Liver (tissue), 9 donors: ENCODE data around the gene RNF214. TPM values are rescaled to one million over a fixed set of nuclear protein-coding genes. Genes with fewer than 3 reads are reported as not detected.

Source experiments
- DNase-seq: peaks from one replicate; pipeline ENCODE4 v3.0.0-alpha.2; 2017; ENCODE audit warnings: low spot score
- H3K27ac ChIP-seq, 2 donors: one replicate each; pipeline ENCODE4 v1.7.0; 2013; ENCODE audit warnings: inconsistent platforms in 2 of 2, low read length in 2 of 2, control low read depth in 1 of 2, low read depth in 1 of 2, mild to moderate bottlenecking in 1 of 2
- H3K27me3 ChIP-seq, 4 donors: one replicate each; pipeline versions ENCODE4 v1.6.1 to v1.7.0; 2013; ENCODE audit warnings: low read length in 3 of 4, inconsistent platforms in 1 of 4, mild to moderate bottlenecking in 1 of 4, moderate library complexity in 1 of 4; ENCODE audit not compliant: control insufficient read depth in 4 of 4, insufficient read depth in 4 of 4
- H3K36me3 ChIP-seq, 4 donors: one replicate each; pipeline versions ENCODE4 v1.6.1 to v1.7.0; 2013; ENCODE audit warnings: low read length in 3 of 4, mild to moderate bottlenecking in 3 of 4, low read depth in 1 of 4, moderate library complexity in 1 of 4; ENCODE audit not compliant: control insufficient read depth in 4 of 4, insufficient read depth in 3 of 4
- H3K4me1 ChIP-seq, 4 donors: one replicate each; pipeline versions ENCODE4 v1.6.1 to v1.7.0; 2013; ENCODE audit warnings: low read length in 3 of 4, mild to moderate bottlenecking in 3 of 4, moderate library complexity in 1 of 4; ENCODE audit not compliant: control insufficient read depth in 4 of 4, insufficient read depth in 4 of 4
- H3K4me3 ChIP-seq, 3 donors: one replicate each; pipeline versions ENCODE4 v1.6.1 to v1.7.0; 2013; ENCODE audit warnings: low read length in 3 of 3, control low read depth in 1 of 3, low read depth in 1 of 3, mild to moderate bottlenecking in 1 of 3
- H3K9ac ChIP-seq, 2 donors: one replicate each; pipeline ENCODE4 v1.7.0; 2013; ENCODE audit warnings: low read length in 2 of 2, mild to moderate bottlenecking in 2 of 2, moderate library complexity in 2 of 2, control low read depth in 1 of 2, low read depth in 1 of 2
- H3K9me3 ChIP-seq, 4 donors: one replicate each; pipeline versions ENCODE4 v1.6.1 to v1.7.0; 2013; ENCODE audit warnings: low read length in 3 of 4; ENCODE audit not compliant: control insufficient read depth in 4 of 4
- ATF3 ChIP-seq: IDR thresholded peaks from 2 replicates; pipeline ENCODE4 v1.6.1; 2016; ENCODE audit warnings: antibody characterized with exemption
- CTCF ChIP-seq: fragments of 150-350 bp; IDR thresholded peaks from 2 replicates; pipeline ENCODE4 v1.5.1; 2017; ENCODE audit warnings: improper control_type of control experiment, low read depth, low read length; ENCODE audit not compliant: missing input control
- EGR1 ChIP-seq, 2 donors: IDR thresholded peaks; 2 replicates each; pipeline ENCODE4 v1.6.1; 2016 to 2018; ENCODE audit warnings: antibody characterized with exemption in 2 of 2, low read depth in 2 of 2
- FOXA1 ChIP-seq: IDR thresholded peaks from 2 replicates; pipeline ENCODE4 v1.6.1; 2016; ENCODE audit warnings: antibody characterized with exemption
- FOXA2 ChIP-seq: IDR thresholded peaks from 2 replicates; pipeline ENCODE4 v1.6.1; 2016; ENCODE audit warnings: antibody characterized with exemption
- GABPA ChIP-seq, 2 donors: IDR thresholded peaks in 1 of 2; conservative IDR thresholded peaks in 1 of 2; 2 replicates each; pipeline ENCODE4 v1.6.1; 2016; ENCODE audit warnings: antibody characterized with exemption in 2 of 2, mild to moderate bottlenecking in 1 of 2, moderate library complexity in 1 of 2
- HNF4A ChIP-seq, 2 donors: conservative IDR thresholded peaks; 2 replicates each; pipeline ENCODE4 v1.6.1; 2016; ENCODE audit warnings: antibody characterized with exemption in 2 of 2, mild to moderate bottlenecking in 2 of 2
- HNF4G ChIP-seq: IDR thresholded peaks from 2 replicates; pipeline ENCODE4 v1.6.1; 2016; ENCODE audit warnings: antibody characterized with exemption
- JUND ChIP-seq, 2 donors: IDR thresholded peaks; 2 replicates each; pipeline ENCODE4 v1.6.1; 2016; ENCODE audit warnings: antibody characterized with exemption in 2 of 2
- MAX ChIP-seq: IDR thresholded peaks from 2 replicates; pipeline ENCODE4 v1.6.1; 2016; ENCODE audit warnings: antibody characterized with exemption
- NR2F2 ChIP-seq: IDR thresholded peaks from 2 replicates; pipeline ENCODE4 v1.6.1; 2016; ENCODE audit warnings: antibody characterized with exemption
- RAD21 ChIP-seq, 2 donors: IDR thresholded peaks; 2 replicates each; pipeline ENCODE4 v1.6.1; 2016; ENCODE audit warnings: antibody characterized with exemption in 2 of 2, mild to moderate bottlenecking in 2 of 2
- REST ChIP-seq: IDR thresholded peaks from 2 replicates; pipeline ENCODE4 v1.6.1; 2016; ENCODE audit warnings: antibody characterized with exemption, mild to moderate bottlenecking
- RXRA ChIP-seq, 2 donors: IDR thresholded peaks; 2 replicates each; pipeline ENCODE4 v1.6.1; 2017 to 2018; ENCODE audit warnings: antibody characterized with exemption in 2 of 2, mild to moderate bottlenecking in 1 of 2
- SP1 ChIP-seq: IDR thresholded peaks from 2 replicates; pipeline ENCODE4 v1.6.1; 2018; ENCODE audit warnings: antibody characterized with exemption, mild to moderate bottlenecking
- TAF1 ChIP-seq: conservative IDR thresholded peaks from 2 replicates; pipeline ENCODE4 v1.6.1; 2016; ENCODE audit warnings: antibody characterized with exemption, mild to moderate bottlenecking
- YY1 ChIP-seq: IDR thresholded peaks from 2 replicates; pipeline ENCODE4 v1.6.1; 2016; ENCODE audit warnings: antibody characterized with exemption, mild to moderate bottlenecking
- ZBTB33 ChIP-seq: IDR thresholded peaks from 2 replicates; pipeline ENCODE4 v1.6.1; 2016; ENCODE audit warnings: antibody characterized with exemption
- WGBS: extraction: QIAGEN DNeasy Blood & Tissue Kit; methylation state at CpG from one replicate; pipeline ENCODE4 v1.1.7; 2013; 5-methylcytosine and 5-hydroxymethylcytosine counted together
- polyA plus RNA-seq, 2 donors: library from polyadenylated mRNA; stranded (reverse) in 1 of 2; unstranded in 1 of 2; fragments of 200-250 nt in 1 of 2; fragments of >200 nt in 1 of 2; fragmentation: Nextera tagmentation in 1 of 2; extraction: Ambion mirVana in 1 of 2; gene quantifications; one replicate each; pipeline versions ENCODE4 v1.2.1 to v1.2.3, GENCODE V29; 2013 to 2015
- total RNA-seq, 2 donors: library from RNA; depleted of rRNA; stranded (reverse); fragments of >200 nt; gene quantifications; one replicate each; pipeline ENCODE4 v1.2.3, GENCODE V29; 2014
- donor health status: healthy.
- donor health status: healthy.
- donor health status: healthy.
- donor health status: healthy.
- donor health status: healthy.

The RNF214 gene
- total and polyA plus RNA-seq, 4 donors, result 4.6 to 6.2 (median 6.0) TPM

GRCh38 chr11:117197516-117198456 lies 34.7 kb upstream of the RNF214 start:
- Histone ChIP-seq H3K36me3 (peaks cover 6 to 20% (median 11%) of the 10 kb centered on the region in 4 donors), H3K9ac (no peak overlapping the region), H3K27ac (no peak overlapping the region), H3K4me1 (no peaks in the 10 kb centered on the region), H3K9me3 (no peaks in the 10 kb centered on the region), H3K4me3 (no peak overlapping the region), H3K27me3 (no peaks in the 10 kb centered on the region)
- no peak for DNase-seq
- WGBS, result 74% methylated on average over 17 of the region's 17 CpGs
- TF ChIP-seq RAD21 (IDR thresholded peaks at IDR 0.05) (peak in 1 of 2 donors; percentile 38), REST (no peak), JUND (IDR thresholded peaks at IDR 0.05) (no peak), HNF4A (conservative IDR thresholded peaks at IDR 0.05) (no peak), MAX (no peak), NR2F2 (peak; percentile 16), TAF1 (no peak), YY1 (no peak), CTCF (no peak)

- DNase-seq, result no peak
- Histone ChIP-seq H3K27me3 (no peaks in the 10 kb centered on the region), H3K36me3 (peaks cover 4 to 13% (median 9%) of the 10 kb centered on the region in 4 donors), H3K9me3 (no peaks in the 10 kb centered on the region), H3K27ac (peak overlapping the region in 1 of 2 donors; percentile 29), H3K4me1 (no peaks in the 10 kb centered on the region), H3K4me3 (no peak overlapping the region), H3K9ac (no peak overlapping the region)
- 86% methylated on average over 4 of the region's 4 CpGs for WGBS
- TF ChIP-seq RXRA (IDR thresholded peaks at IDR 0.05) (no peak), MAX (no peak), ZBTB33 (no peak), NR2F2 (no peak), YY1 (no peak), HNF4G (no peak), FOXA2 (no peak), ATF3 (no peak), TAF1 (no peak), SP1 (no peak), EGR1 (IDR thresholded peaks at IDR 0.05; ENCODE audit: low read depth in 2 of 2) (no peak), REST (no peak), HNF4A (conservative IDR thresholded peaks at IDR 0.05) (no peak), FOXA1 (no peak), JUND (IDR thresholded peaks at IDR 0.05) (no peak), GABPA (IDR thresholded peaks at IDR 0.05 in 1 of 2, conservative IDR thresholded peaks at IDR 0.05 in 1 of 2) (no peak), RAD21 (IDR thresholded peaks at IDR 0.05) (no peak)
These were observed 33.9 kb upstream of the RNF214 start for GRCh38 chr11:117198613-117199012.
